Right lung (tissue), 10 donors: ENCODE measurements around the gene IFI27L1. TPM values are rescaled to one million over a fixed set of nuclear protein-coding genes. Genes with fewer than 3 reads are reported as not detected.

Experiments used
- DNase-seq, 2 donors: peaks; one replicate each; pipeline ENCODE4 v3.0.0-alpha.2; 2013
- long read RNA-seq, 8 donors: transcript quantifications; one replicate each; lab custom pipeline, GENCODE V29; 2026
- polyA plus RNA-seq, 5 donors: library from polyadenylated mRNA; unstranded; fragments of 120-200 nt; gene quantifications; one replicate each; pipeline versions ENCODE4 v1.2.1 to v1.2.3, GENCODE V29; 2013; ENCODE audit warnings: inconsistent platforms in 1 of 5, low replicate concordance in 1 of 5; ENCODE audit not compliant: insufficient read length in 5 of 5, insufficient read depth in 1 of 5

The IFI27L1 gene
- 10 to 100 TPM; 23.2 to 31.4 (median 29.7) TPM for polyA plus RNA-seq
- long read RNA-seq, donor 1, partial matches to known transcripts: 0 of 7 reads
- long read RNA-seq, donor 1, other reads (novel, unspliced or antisense): 0 of 7 reads
- long read RNA-seq, donor 2, transcript IFI27L1-209 (5 exons, 680 nt): major isoform, 11 of 11 reads
- long read RNA-seq, donor 2, partial matches to known transcripts: 0 of 11 reads
- long read RNA-seq, donor 2, other reads (novel, unspliced or antisense): 0 of 11 reads
- long read RNA-seq, donor 3, transcript IFI27L1-209 (5 exons, 680 nt): major isoform, 5 of 7 reads
- long read RNA-seq, donor 3, partial matches to known transcripts: 0 of 7 reads
- long read RNA-seq, donor 3, other reads (novel, unspliced or antisense): 0 of 7 reads
- long read RNA-seq, donor 4: 0 reads
- long read RNA-seq, donor 5, transcript IFI27L1-209 (5 exons, 680 nt): major isoform, 11 of 36 reads
- long read RNA-seq, donor 5, partial matches to known transcripts: 15 of 36 reads
- long read RNA-seq, donor 5, other reads (novel, unspliced or antisense): 7 of 36 reads
- long read RNA-seq, donor 6, partial matches to known transcripts: 17 of 22 reads
- long read RNA-seq, donor 6, other reads (novel, unspliced or antisense): 0 of 22 reads
- long read RNA-seq, donor 7, partial matches to known transcripts: 0 of 3 reads
- long read RNA-seq, donor 7, other reads (novel, unspliced or antisense): 0 of 3 reads
- long read RNA-seq, donor 8, partial matches to known transcripts: 0 of 1 reads
- long read RNA-seq, donor 8, other reads (novel, unspliced or antisense): 0 of 1 reads

GRCh38 chr14:94080621-94081385, at the start of gene IFI27L1, which contains the start of gene DDX24:
TSS of gene IFI27L1 (plus strand) at chr14:94081310. CDS start at chr14:94096938, 15,628 bp downstream.
TSS of gene DDX24 (minus strand) at chr14:94081202. CDS start at chr14:94079742, 1,460 bp downstream.
- DNase-seq: peak; percentile 94 to 95

- DNase-seq: no peak
Measured at GRCh38 chr14:94031883-94032279, 49.2 kb upstream of the IFI27L1 start.

DNA sequence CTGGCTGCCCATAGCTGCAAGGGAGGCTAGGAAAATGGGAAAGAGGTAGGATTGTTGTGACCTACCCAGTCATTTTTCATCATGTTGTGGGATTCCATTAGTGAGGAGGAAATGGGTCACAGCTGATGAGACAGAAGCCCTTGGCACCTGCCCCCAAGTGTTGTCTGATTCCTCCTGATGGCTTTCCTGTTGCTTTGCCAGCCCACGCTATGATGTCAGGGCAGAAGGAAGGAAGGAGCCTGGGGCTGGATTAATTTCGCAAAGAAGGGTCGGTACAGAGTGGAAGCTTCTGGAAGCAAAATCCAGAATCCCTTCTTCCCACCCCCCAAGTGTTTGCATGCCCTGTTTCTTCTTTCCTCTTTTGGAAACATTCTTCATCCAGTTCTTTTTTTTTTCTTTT, 46.2 kb upstream of the IFI27L1 start:
- no peak for DNase-seq

GRCh38 chr14:94036313-94037167, 44.6 kb upstream of the IFI27L1 start:
- no peak for DNase-seq

DNA sequence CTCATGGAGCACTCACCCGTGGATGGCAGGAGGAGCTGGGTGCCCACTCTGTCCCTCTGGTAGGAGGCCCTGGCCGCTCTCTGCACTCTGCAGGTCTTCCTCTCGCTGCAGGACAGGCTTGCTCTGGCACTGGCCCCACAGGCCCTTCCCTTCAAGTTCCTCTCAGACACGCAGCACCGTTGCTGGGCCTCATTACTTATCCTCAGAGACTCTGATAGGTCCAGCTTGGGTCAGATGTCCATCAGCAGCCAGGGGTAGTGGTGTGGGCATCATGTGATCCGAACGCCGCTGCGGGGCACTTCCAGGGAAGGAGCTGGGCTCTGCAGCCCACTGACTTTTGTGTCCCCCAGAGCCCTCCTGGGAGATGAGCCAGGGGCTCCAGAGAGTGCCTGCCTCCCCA, 43.2 kb upstream of the IFI27L1 start:
- no peak for DNase-seq

DNA sequence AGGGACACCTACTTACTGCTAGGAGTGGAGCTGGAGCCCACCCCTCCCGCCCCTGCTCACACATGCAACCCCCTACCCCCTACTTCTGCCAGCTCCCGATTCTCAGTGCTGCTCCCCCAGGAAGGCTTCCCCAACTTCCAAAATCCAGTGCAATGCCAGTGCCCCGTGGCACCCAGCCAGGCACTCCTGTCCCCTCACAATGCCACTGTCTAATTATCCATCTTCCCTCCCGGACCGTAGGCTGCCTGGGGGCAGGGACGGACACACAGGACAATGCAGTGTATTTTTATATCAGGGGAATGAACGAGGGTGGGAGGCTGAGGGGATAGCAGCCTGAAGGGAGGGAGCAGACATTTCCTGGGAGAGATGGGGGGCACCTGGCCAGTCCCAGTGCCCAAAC, 42.6 kb upstream of the IFI27L1 start:
- DNase-seq: no peak

DNA sequence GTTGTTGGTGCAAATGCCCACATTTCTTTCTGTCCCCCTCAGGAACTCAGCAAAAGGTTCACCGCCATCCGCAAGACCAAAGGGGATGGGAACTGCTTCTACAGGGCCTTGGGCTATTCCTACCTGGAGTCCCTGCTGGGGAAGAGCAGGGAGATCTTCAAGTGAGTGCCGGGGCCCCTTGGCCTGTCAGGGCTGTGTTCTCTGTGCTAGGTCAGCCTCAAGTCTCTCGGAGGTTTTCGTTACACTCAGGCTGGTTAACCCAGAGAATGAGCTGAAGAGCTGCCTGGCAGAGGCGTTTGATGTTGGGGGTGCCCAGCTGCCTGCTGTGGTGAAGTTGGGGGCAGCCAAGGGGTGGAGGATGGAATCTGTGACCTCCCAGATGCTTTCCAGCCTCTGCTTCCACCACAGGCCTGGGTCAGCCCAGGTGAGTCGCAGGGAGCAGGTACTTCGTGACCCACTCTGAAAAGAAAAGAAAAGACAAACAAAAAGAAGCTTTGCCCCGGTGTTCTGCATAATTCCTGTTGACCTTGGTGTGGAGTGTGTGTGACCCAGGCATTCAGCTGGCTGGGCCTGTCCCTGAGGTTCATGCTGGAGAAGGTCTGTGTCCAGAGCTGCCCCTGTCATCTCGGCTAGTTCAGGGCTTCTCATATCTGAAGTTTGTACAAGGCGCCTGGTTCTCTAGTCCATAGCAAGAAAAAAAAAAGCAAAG, 42.0 kb upstream of the IFI27L1 start:
- DNase-seq: no peak

DNA sequence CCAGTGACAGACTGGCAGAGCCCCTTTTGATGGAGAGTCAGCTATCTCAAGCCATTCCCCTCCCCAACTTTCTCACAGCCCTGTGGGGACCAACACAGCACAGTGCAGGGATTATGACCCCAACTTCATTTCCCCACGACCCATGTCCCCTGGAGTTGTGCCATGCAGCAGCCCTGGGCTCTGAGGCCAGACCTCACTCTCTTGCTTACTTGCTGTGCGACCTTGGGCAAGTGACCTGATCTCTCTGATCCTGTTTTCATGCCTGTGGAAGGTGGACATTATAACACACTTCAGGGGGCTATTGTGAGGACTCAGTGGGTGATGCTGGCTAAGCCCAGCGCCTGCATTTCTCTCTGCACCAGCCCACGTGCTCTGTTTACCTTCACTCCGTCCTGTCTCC, 40.9 kb upstream of the IFI27L1 start:
- no peak for DNase-seq

GRCh38 chr14:94040796-94041195, 40.3 kb upstream of the IFI27L1 start:
- DNase-seq: no peak

DNA sequence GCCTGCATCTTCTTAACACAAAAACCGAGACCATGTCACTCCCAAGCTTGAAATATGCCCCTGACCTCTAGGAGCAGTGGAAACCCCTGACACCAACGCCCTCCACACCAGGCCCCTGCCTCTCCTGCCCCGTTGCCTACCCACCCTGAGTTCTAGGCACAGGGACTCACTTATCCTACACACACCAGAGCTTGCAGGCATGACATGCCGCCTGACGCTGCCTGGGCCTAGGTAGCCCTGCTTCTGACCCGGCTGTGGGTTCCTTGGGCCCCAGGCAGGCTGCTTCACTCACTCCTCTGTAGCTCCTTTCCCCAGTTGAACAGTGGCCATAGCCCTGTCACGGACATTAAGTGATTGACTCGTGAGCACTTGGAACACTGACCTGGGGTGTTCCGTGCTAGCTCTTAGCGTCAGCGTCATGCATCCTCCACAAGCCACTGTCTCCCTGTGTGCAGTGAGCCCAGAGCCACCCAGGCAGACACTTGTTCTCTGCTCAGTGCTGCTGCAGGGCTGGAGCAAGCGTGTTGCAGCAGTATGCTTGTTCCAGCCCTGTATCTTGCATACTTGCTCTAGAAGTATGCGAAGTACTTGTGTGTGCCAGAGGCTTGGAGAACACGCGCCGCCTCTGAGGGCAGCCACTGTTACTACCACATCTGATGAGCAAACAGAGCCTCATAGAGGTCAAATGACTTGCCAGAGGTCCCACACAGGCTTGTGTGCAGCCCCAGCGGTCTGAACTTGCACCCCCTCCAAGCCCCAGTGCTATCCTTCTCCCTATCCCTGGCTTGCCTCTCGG, 39.4 kb upstream of the IFI27L1 start:
- DNase-seq: no peak

DNA sequence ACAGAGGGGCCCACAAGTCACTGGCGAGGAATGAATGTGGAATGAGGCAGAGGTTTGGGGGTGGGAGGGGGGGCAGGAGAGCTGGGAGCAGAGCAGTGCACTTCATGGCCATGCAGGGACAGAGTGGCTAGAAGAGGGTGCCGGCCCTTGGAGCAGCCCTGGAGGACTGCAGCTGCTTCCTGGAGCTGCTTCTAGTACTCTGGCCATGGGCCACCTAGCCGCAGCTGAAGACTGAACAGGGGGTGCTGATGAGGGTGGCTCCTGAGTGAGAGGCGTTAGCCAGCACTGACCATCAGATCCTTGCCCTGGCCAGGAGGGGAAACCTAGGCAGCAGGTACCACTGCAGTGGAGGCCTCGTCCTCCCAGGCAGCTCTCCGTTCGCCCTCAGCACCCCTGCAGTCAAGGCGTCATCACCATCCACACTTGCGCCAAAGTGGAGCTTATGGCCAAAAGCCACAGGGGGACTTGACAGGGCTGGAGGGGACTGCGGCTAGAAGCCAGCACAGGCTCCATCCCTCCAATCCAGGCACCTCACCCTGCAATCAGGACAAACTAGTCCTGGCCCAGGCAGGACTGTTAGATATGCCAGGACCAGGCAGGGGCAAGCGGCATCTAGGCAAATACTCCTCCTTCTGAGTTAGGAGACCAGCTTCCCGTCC, 38.5 kb upstream of the IFI27L1 start:
- DNase-seq: no peak

GRCh38 chr14:94043111-94043755, 37.9 kb upstream of the IFI27L1 start:
- DNase-seq: no peak

DNA sequence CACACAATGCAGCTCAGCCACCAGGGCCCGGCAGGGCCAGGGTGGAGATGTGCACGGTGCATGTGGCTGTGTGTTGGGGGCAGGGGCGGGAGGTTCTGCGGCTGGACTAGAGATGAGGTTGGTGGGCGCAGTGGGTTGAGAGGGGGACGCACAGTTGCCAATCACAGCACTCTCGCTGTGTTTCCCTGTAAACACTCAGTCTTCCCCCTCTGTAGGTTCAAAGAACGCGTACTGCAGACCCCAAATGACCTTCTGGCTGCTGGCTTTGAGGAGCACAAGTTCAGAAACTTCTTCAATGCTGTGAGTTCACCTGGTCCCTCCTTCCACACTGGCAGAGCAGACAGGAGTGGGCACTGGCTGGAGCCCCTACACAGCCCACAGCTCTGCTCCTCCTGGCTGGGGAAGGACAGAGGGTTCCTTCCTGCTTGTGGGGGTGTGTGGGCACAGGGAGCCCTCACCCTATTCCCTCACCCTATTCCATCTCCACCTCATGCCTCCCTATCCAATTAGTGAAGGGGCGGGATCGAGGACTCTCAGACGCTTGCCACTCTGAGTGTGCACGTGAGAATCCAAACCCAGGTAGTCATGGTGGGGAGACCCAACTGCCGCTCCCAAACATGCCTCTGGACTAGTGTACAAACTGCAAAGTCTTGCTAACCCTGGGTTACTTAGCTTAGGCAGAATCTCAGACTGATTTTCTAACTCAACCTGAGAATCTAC, 37.2 kb upstream of the IFI27L1 start:
- no peak for DNase-seq

DNA sequence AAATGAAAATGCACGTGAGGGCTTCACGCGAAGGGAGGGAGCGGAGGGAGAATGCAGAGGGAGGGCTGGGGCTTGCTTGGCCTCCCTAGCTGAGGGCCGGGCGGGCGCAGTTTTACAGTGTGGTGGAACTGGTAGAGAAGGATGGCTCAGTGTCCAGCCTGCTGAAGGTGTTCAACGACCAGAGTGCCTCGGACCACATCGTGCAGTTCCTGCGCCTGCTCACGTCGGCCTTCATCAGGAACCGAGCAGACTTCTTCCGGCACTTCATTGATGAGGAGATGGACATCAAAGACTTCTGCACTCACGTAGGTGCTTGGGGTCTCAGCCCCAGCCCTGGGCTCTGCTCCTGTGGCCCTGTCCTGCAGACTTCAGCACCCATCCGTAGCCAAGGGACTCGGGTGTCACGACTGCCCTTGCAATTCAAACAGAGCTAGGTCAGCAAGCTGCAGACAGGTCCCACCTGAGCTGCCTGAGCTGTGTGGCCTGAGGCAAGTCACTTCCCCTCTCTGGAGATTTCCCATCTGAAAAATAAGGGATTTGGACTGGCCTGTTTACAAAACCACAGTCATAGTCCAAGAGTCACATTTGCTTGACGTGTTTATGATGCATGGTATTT, 36.5 kb upstream of the IFI27L1 start:
- DNase-seq: no peak

GRCh38 chr14:94045101-94045500, 36.0 kb upstream of the IFI27L1 start:
- no peak for DNase-seq

DNA sequence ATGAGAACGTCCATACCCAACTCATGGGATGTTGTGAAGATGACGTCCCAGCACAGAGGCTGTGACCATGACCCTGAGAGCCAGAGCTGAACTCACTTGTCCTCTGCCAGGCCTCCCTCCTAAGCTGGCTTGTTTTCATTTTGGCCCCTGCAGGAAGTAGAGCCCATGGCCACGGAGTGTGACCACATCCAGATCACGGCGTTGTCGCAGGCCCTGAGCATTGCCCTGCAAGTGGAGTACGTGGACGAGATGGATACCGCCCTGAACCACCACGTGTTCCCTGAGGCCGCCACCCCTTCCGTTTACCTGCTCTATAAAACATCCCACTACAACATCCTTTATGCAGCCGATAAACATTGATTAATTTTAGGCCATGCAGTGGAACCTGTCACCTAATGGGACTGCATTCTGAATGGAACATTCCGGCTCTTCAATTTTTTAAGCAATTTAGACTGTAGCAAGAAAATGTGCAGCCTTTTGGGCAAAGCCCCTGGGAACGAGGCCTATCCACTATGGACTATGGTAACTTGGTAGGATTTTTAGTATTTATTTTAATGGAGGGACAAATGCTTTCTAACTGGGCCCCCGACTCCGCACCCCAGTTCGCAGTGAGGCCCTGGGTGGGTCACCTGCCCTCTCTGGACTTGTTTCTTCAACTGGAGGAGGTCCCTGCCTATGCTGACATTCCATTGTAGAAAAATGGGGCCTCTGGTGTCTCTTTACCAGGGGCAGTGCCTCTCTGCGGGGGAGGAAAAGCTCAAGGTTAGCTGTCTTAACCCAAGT, 35.4 kb upstream of the IFI27L1 start:
- no peak for DNase-seq
